Activated B cell treated with CpG ODN at 0.5 μM for 24 hours (primary cell): ENCODE results near the gene ACTR1A. TPM values are rescaled to one million over a fixed set of nuclear protein-coding genes. Genes with fewer than 3 reads are reported as not detected.

Experiments used
- ATAC-seq: fragments of 200-7000 bp; cut with Tn5 transposase; one replicate; pipeline ENCODE4 v1.10.0; 2021; ENCODE audit warnings: low read depth, mild to moderate bottlenecking, moderate library complexity
- CTCF ChIA-PET: fragments of 350-600 bp; sonication (Branson Sonifier 250); formaldehyde crosslinking; loops from one replicate; lab custom pipeline; 2021; ENCODE audit warnings: antibody characterized with exemption; lab: Charles Lee
- POLR2A ChIA-PET: fragments of 350-600 bp; sonication (Branson Sonifier 250); formaldehyde crosslinking; loops from one replicate; lab custom pipeline; 2021; ENCODE audit warnings: antibody characterized with exemption; lab: Charles Lee
- DNase-seq: peaks from one replicate; pipeline ENCODE4 v3.0.0; 2022
- H3K27ac Mint-ChIP-seq: one replicate; pipeline ENCODE4 v1.8.0; 2020; ENCODE audit warnings: mixed read lengths
- H3K27me3 Mint-ChIP-seq: one replicate; pipeline ENCODE4 v1.8.0; 2021; ENCODE audit warnings: mixed read lengths
- H3K36me3 Mint-ChIP-seq: one replicate; pipeline ENCODE4 v1.8.0; 2021; ENCODE audit warnings: low read depth, mixed read lengths
- H3K4me1 Mint-ChIP-seq: one replicate; pipeline ENCODE4 v1.8.0; 2021; ENCODE audit warnings: mixed read lengths
- H3K4me3 Mint-ChIP-seq: one replicate; pipeline ENCODE4 v1.8.0; 2020; ENCODE audit warnings: mild to moderate bottlenecking, mixed read lengths
- H3K9me3 Mint-ChIP-seq: one replicate; pipeline ENCODE4 v1.8.0; 2020; ENCODE audit warnings: mixed read lengths
- intact Hi-C: fragments of 100-400 bp; cut with micrococcal nuclease; formaldehyde crosslinking; loops from one replicate; pipeline ENCODE4 v1.15.1; 2024
- total RNA-seq: library from RNA; stranded (reverse); gene quantifications from 2 replicates; pipeline ENCODE4 v1.2.3, GENCODE V29; 2022
- TF ChIP-seq, protein P1 (sequence below): fragments of 200-600 bp; IDR thresholded peaks from one replicate; pipeline ENCODE4 v1.8.0; 2022; ENCODE audit warnings: antibody characterized with exemption, mild to moderate bottlenecking

ACTR1A gene
- total RNA-seq, 1 donor from 2014 or later = 71.9 TPM

GRCh38 chr10:102462512-102463054 lies 39.9 kb downstream of the ACTR1A start:
- ChIA-PET CTCF (interaction anchor here (1.5 to 1.9 kb wide), 3 partner anchors 40 to 232 kb away, joined by 5 to 8 read pairs (median 7); no protein-coding TSS in a partner anchor), POLR2A (interaction anchor here (0.8 to 4.3 kb wide), 10 partner anchors 12 to 231 kb away, joined by 3 to 51 read pairs (median 8); partner anchors contain the start of genes ACTR1A, C10orf95, CUEDC2 and FBXL15)
- H3K4me3 Mint-ChIP-seq = peak overlapping the region; percentile 29
- DNase-seq (no peak), ATAC-seq (no peak)
- TF ChIP-seq, protein P1, sequence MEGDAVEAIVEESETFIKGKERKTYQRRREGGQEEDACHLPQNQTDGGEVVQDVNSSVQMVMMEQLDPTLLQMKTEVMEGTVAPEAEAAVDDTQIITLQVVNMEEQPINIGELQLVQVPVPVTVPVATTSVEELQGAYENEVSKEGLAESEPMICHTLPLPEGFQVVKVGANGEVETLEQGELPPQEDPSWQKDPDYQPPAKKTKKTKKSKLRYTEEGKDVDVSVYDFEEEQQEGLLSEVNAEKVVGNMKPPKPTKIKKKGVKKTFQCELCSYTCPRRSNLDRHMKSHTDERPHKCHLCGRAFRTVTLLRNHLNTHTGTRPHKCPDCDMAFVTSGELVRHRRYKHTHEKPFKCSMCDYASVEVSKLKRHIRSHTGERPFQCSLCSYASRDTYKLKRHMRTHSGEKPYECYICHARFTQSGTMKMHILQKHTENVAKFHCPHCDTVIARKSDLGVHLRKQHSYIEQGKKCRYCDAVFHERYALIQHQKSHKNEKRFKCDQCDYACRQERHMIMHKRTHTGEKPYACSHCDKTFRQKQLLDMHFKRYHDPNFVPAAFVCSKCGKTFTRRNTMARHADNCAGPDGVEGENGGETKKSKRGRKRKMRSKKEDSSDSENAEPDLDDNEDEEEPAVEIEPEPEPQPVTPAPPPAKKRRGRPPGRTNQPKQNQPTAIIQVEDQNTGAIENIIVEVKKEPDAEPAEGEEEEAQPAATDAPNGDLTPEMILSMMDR = no peak
- no peaks in the 10 kb centered on the region for H3K9me3 Mint-ChIP-seq
- intact Hi-C loops = no loop called here
- H3K27me3 Mint-ChIP-seq = no peaks in the 10 kb centered on the region
- no peaks in the 10 kb centered on the region for H3K36me3 Mint-ChIP-seq
- H3K4me1 Mint-ChIP-seq = peaks cover 31% of the 10 kb centered on the region
- no peak overlapping the region for H3K27ac Mint-ChIP-seq

DNA sequence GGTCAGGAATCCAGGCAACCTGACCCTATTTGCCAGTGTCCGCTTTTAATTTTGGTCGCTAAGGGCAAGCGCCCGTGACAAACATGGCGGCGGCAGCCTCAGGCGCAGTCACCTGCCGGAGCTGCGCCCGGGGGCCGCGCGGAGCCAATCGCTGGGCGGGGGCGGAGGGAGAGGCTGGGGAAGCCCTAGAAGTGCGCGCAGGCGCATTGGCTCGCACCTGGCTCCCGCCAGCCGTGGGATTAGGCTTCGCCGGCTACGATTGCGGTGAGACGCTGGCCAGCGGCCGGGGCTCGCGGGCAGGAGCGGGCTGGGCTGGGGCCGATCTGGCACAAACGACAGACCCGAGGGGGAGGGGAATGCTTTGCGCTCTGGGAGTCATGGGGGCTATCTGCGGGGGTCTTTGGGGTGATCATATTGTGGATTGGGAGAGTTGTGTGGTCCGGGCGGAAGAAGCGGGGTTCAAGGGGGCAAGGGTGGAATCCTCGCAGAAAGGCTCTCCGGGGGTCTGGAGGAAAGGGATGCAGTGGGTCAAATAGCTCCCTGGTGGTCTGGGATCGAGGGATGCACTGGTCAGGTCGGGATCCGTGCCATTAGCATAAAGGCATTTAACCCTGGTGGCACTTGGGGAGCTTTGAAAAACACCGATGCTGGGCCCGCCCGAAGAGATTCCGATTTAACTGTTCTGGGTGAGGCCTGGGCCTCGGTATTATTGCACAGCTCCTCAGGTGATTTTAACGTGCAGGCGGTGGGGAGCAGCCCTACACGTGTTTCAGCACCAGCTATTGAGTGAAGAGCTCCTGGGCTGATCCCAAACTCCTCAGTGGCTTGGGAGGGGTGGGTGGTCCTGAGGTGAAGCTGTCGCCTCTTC lies 41.1 kb downstream of the ACTR1A start:
- TF ChIP-seq, protein P1 = no peak
- Mint-ChIP-seq H3K4me3 (peak overlapping the region; percentile 88), H3K9me3 (no peaks in the 10 kb centered on the region), H3K27ac (peak overlapping the region; percentile 85), H3K27me3 (no peaks in the 10 kb centered on the region), H3K4me1 (peaks cover 31% of the 10 kb centered on the region), H3K36me3 (no peaks in the 10 kb centered on the region)
- peak; percentile 90 for DNase-seq
- ChIA-PET POLR2A (interaction anchor here (0.6 to 4.3 kb wide), 17 partner anchors 11 to 230 kb away, joined by 3 to 51 read pairs (median 5); partner anchors contain the start of genes ACTR1A, C10orf95, CUEDC2 and FBXL15), CTCF (interaction anchor here (0.8 to 1.9 kb wide), 5 partner anchors 17 to 231 kb away, joined by 3 to 8 read pairs (median 7); no protein-coding TSS in a partner anchor)
- intact Hi-C loops = loop anchor here (1.0 to 2.0 kb wide), 7 partner anchors 11 to 220 kb away; partner anchors contain the start of genes ACTR1A, CUEDC2 and PITX3
- peak; percentile 99 for ATAC-seq

DNA sequence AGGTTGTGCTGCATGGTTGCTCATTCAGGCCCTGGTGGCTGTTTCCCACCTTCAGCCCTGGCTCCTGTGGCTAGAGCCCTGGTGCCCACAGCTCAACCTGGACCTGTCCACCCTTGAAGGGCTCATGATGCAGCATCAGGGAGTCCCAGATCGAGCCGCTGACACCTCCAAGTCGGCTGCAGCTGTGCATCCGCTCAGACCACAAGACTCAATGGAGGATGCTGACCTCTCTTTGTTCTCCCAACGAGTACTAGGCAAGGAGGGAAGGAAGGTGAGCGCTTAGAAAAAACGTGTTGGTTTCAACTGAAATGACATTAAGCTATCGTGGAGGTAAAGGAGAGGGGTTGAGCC lies 41.7 kb downstream of the ACTR1A start:
- ChIA-PET POLR2A (interaction anchor here (1.0 to 4.3 kb wide), 13 partner anchors 10 to 216 kb away, joined by 3 to 51 read pairs (median 5); partner anchors contain the start of genes ACTR1A, C10orf95, CUEDC2 and FBXL15), CTCF (no interaction called here)
- Mint-ChIP-seq H3K4me3 (peak overlapping the region; percentile 88), H3K27me3 (no peaks in the 10 kb centered on the region), H3K4me1 (peaks cover 31% of the 10 kb centered on the region), H3K36me3 (peaks cover 1% of the 10 kb centered on the region), H3K9me3 (no peaks in the 10 kb centered on the region), H3K27ac (peak overlapping the region; percentile 85)
- ATAC-seq = peak; percentile 9
- DNase-seq = no peak
- TF ChIP-seq, protein P1 = no peak
- intact Hi-C loops = loop anchor here (1.0 to 2.0 kb wide), 7 partner anchors 11 to 220 kb away; partner anchors contain the start of genes ACTR1A, CUEDC2 and PITX3

DNA sequence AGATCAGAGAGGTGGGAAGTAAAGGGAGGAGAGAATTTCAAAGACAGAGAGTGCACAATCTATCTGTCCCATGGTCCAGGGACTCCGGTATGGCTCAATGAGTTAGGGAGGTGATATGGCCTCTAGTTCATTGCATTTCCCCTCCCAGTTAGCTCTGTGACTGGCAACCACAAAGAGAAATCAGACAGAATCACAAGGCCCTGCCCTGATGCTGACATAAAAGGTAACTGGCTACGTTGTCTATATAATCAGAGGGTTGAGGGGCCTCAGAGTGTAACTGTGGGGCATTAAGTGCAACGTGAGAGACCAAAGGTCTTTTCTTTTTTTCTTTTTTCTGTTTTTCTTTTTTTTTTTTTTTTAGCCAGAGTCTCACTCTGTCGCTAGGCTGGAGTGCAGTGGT lies 43.9 kb downstream of the ACTR1A start:
- TF ChIP-seq, protein P1 = no peak
- Mint-ChIP-seq H3K4me3 (no peak overlapping the region), H3K4me1 (peaks cover 31% of the 10 kb centered on the region), H3K36me3 (peaks cover 13% of the 10 kb centered on the region), H3K9me3 (no peaks in the 10 kb centered on the region), H3K27me3 (no peaks in the 10 kb centered on the region), H3K27ac (no peak overlapping the region)
- POLR2A ChIA-PET = interaction anchor here (0.6 kb wide), 1 partner anchor 39 kb away, joined by 9 read pairs; no protein-coding TSS in a partner anchor
- DNase-seq = no peak
- CTCF ChIA-PET = no interaction called here
- no peak for ATAC-seq
- intact Hi-C loops = no loop called here
